HepG2 (cell line): Measurements from ENCODE around the gene BTG2. TPM values are rescaled to one million over a fixed set of nuclear protein-coding genes. Genes with fewer than 3 reads are reported as not detected.

Source experiments
- ATAC-seq: fragments of 200-7000 bp; cut with Tn5 transposase; 3 replicates; pipeline ENCODE4 v1.9.1; 2020; ENCODE audit warnings: mild to moderate bottlenecking, moderate library complexity
- BruUV-seq: library from RNA; stranded (reverse); fragments of 400-500 nt; replicated peaks from 2 replicates; lab custom pipeline; 2021; lab: Mats Ljungman, UMichigan
- CTCF ChIA-PET: fragments of 300-600 bp; formaldehyde crosslinking; extraction: SDS; loops from one replicate; lab custom pipeline; 2021; ENCODE audit warnings: low total read pairs, inconsistent platforms, low intra/inter-chr PET ratio; lab: Yijun Ruan, JAX
- POLR2A ChIA-PET: fragments of 350-600 bp; sonication (Branson Sonifier 250); formaldehyde crosslinking; loops from one replicate; lab custom pipeline; 2020; ENCODE audit warnings: antibody characterized with exemption, inconsistent platforms; lab: Yijun Ruan, JAX
- DNase-seq: peaks from one replicate; pipeline ENCODE4 v3.0.0-alpha.2; 2015; ENCODE audit warnings: low spot score
- FAIRE-seq: peaks from 3 replicates; lab custom pipeline; 2011; peaks lifted over from hg19 to GRCh38; lab: Jason Lieb, UNC
- H2AFZ ChIP-seq: one replicate; pipeline ENCODE4 v1.6.1; 2011; ENCODE audit warnings: low read length, inconsistent platforms
- H3K27ac ChIP-seq: fragments of 300-600 bp; 3 replicates; pipeline ENCODE4 v1.8.0; 2011; ENCODE audit warnings: mixed run types, mild to moderate bottlenecking, mixed read lengths, low read length, inconsistent platforms; ENCODE audit not compliant: insufficient read depth; ENCODE audit errors: extremely low read length
- H3K27me3 ChIP-seq, 2 experiments: fragments of 200-600 bp in 1 of 2; 2 replicates in 1 of 2; 3 replicates in 1 of 2; pipeline versions ENCODE4 v1.6.0 to v1.8.0; 2011; ENCODE audit warnings: low read length in 2 of 2, mild to moderate bottlenecking in 2 of 2, moderate library complexity in 2 of 2, inconsistent platforms in 1 of 2; ENCODE audit not compliant: insufficient read depth in 2 of 2, control insufficient read depth in 1 of 2
- H3K36me3 ChIP-seq, 2 experiments: fragments of 200-600 bp in 1 of 2; replicated peaks in 1 of 2; 2 replicates in 1 of 2; 3 replicates in 1 of 2; pipeline versions ENCODE4 v1.5.1 to v1.8.0; 2011; ENCODE audit warnings: low read length in 2 of 2, inconsistent platforms in 1 of 2; ENCODE audit not compliant: insufficient read depth in 2 of 2, control insufficient read depth in 1 of 2
- H3K4me1 ChIP-seq: 2 replicates; pipeline ENCODE4 v1.5.1; 2012; ENCODE audit warnings: low read length, inconsistent platforms; ENCODE audit not compliant: insufficient read depth
- H3K4me2 ChIP-seq: 2 replicates; pipeline ENCODE4 v1.6.0; 2011; ENCODE audit warnings: low read depth, low read length, inconsistent platforms
- H3K4me3 ChIP-seq, 3 experiments: fragments of 200-600 bp in 1 of 3; sonication (generic), shearing (Covaris generic) in 1 of 3; replicated peaks in 1 of 3; 2 replicates each; pipeline ENCODE4 v1.5.1; 2011 to 2016; ENCODE audit warnings: low read length in 3 of 3, inconsistent platforms in 2 of 3, low read depth in 2 of 3, mild to moderate bottlenecking in 2 of 3, control low read depth in 1 of 3, mixed read lengths in 1 of 3; ENCODE audit not compliant: insufficient read depth in 1 of 3
- H3K79me2 ChIP-seq: one replicate; pipeline ENCODE4 v1.6.1; 2011; ENCODE audit warnings: low read length, inconsistent platforms; ENCODE audit not compliant: insufficient read depth
- H3K9ac ChIP-seq: 2 replicates; pipeline ENCODE4 v1.6.0; 2011; ENCODE audit warnings: mild to moderate bottlenecking, low read depth, low read length, inconsistent platforms; ENCODE audit not compliant: insufficient read depth
- H3K9me3 ChIP-seq: 2 replicates; pipeline ENCODE4 v1.5.1; 2012; ENCODE audit warnings: mild to moderate bottlenecking, low read length
- H4K20me1 ChIP-seq: 2 replicates; pipeline ENCODE4 v1.6.0; 2011; ENCODE audit warnings: inconsistent platforms, mild to moderate bottlenecking, low read length, moderate library complexity; ENCODE audit not compliant: insufficient read depth
- EHMT2 ChIP-seq: fragments of 200-600 bp; sonication (generic); IDR thresholded peaks from 2 replicates; pipeline ENCODE4 v1.7.0; 2017; ENCODE audit warnings: antibody characterized with exemption, low read depth, low read length, borderline replicate concordance
- FOSL1 ChIP-seq: sonication (generic); formaldehyde crosslinking; IDR thresholded peaks from 2 replicates; pipeline ENCODE4 v1.9.0; 2021; ENCODE audit warnings: missing genetic modification reagents, borderline replicate concordance
- GTF3A ChIP-seq: sonication (generic); formaldehyde crosslinking; conservative IDR thresholded peaks from 2 replicates; pipeline ENCODE4 v1.4.0; 2020; ENCODE audit warnings: mild to moderate bottlenecking, missing genetic modification reagents
- MXD1 ChIP-seq: sonication (generic); formaldehyde crosslinking; IDR thresholded peaks from 2 replicates; pipeline ENCODE4 v1.4.0; 2020; ENCODE audit warnings: mild to moderate bottlenecking, missing genetic modification reagents
- PRPF4 ChIP-seq: fragments of 200-400 bp; formaldehyde crosslinking; IDR thresholded peaks from 2 replicates; pipeline ENCODE4 v1.6.1; 2016; ENCODE audit warnings: low read length, low read depth; ENCODE audit not compliant: poor library complexity, severe bottlenecking
- ZBTB7A ChIP-seq: sonication (generic); formaldehyde crosslinking; IDR thresholded peaks from 2 replicates; pipeline ENCODE4 v1.8.0; 2022; ENCODE audit warnings: mild to moderate bottlenecking, missing genetic modification reagents
- ZNF556 ChIP-seq: sonication (generic); formaldehyde crosslinking; IDR thresholded peaks from 2 replicates; pipeline ENCODE4 v1.4.0; 2020; ENCODE audit warnings: mild to moderate bottlenecking, missing genetic modification reagents, borderline replicate concordance
- WGBS: methylation state at CpG from one replicate; pipeline ENCODE4 v1.1.6; 2017; ENCODE audit warnings: low lambda C conversion rate; 5-methylcytosine and 5-hydroxymethylcytosine counted together
- in situ Hi-C: cut with HindIII; loops from 2 replicates; pipeline ENCODE4 v1.10.0; 2017; ENCODE audit warnings: low pct_unique_long_range_greater_than_20kb; ENCODE audit not compliant: extremely low pct_ligation_motif_present
- intact Hi-C: fragments of 100-400 bp; cut with micrococcal nuclease; formaldehyde crosslinking; loops from one replicate; pipeline ENCODE4 v1.10.0; 2022; ENCODE audit not compliant: unreplicated experiment
- polyA plus RNA-seq, 8 experiments: library from polyadenylated mRNA; depleted of rRNA in 3 of 8; stranded (reverse) in 7 of 8; unstranded in 1 of 8; fragments of >200 nt; fragmentation: Illumina TruSeq in 4 of 8; extraction: Trizol in 4 of 8; gene quantifications; 2 replicates each; pipeline versions ENCODE4 v1.2.1 to v1.2.3, GENCODE V29; 2011 to 2016; ENCODE audit warnings: low read depth in 4 of 8, missing spikeins in 1 of 8, mixed read lengths in 1 of 8; ENCODE audit not compliant: insufficient read depth in 1 of 8
- total RNA-seq, 5 experiments: library from RNA; depleted of rRNA; stranded (reverse); fragments of >200 nt; fragmentation: Illumina TruSeq; extraction: Trizol; gene quantifications; 2 replicates each; pipeline ENCODE4 v1.2.3, GENCODE V29; 2016; ENCODE audit warnings: low read depth in 1 of 5

Gene BTG2
- total and polyA plus RNA-seq, 2 of the 13 experiments (the other 11 are each of a cell fraction or from before 2014, with no cell fraction given) = 13.6 to 18.3 TPM

- Histone ChIP-seq H3K9ac (no peak overlapping the region), H3K79me2 (no peaks in the 10 kb centered on the region), H3K27ac (no peak overlapping the region), H2AFZ (no peak overlapping the region), H4K20me1 (no peaks in the 10 kb centered on the region), H3K36me3 (no peaks in the 10 kb centered on the region), H3K4me1 (peaks cover 25% of the 10 kb centered on the region), H3K9me3 (no peaks in the 10 kb centered on the region), H3K27me3 (peaks cover 0 to 47% of the 10 kb centered on the region in 2 experiments), H3K4me2 (no peak overlapping the region), H3K4me3 (no peak overlapping the region)
- no peak for FAIRE-seq
- TF ChIP-seq PRPF4 (no peak), MXD1 (CRISPR knock-in tag) (no peak), ZNF556 (CRISPR knock-in tag) (no peak), ZBTB7A (CRISPR knock-in tag) (no peak), EHMT2 (no peak), FOSL1 (CRISPR knock-in tag) (no peak), GTF3A (CRISPR knock-in tag) (no peak)
- BruUV-seq = no TSS peak
- intact Hi-C loops = no loop called here
- in situ Hi-C loops = no loop called here
- ChIA-PET CTCF (interaction anchor here (0.6 kb wide), 1 partner anchor 11 kb away, joined by 3 read pairs; no protein-coding TSS in a partner anchor), POLR2A (no interaction called here)
- no peak for DNase-seq
- ATAC-seq = no peak
- WGBS = 43% methylated on average over 7 of the region's 11 CpGs
These were observed 20.8 kb upstream of the BTG2 start for GRCh38 chr1:203284411-203285123.
